Frontal cortex (tissue), 4 donors: ENCODE measurements around the gene RAB38. TPM values are rescaled to one million over a fixed set of nuclear protein-coding genes. Genes with fewer than 3 reads are reported as not detected.
A peak's percentile ranks its signal among the peaks of the same experiment; 100 is the strongest.

Experiments used
- DNase-seq, 2 donors: peaks; one replicate each; pipeline ENCODE4 v3.0.0; 2012; ENCODE audit warnings: low spot score in 2 of 2
- FAIRE-seq: peaks from 2 replicates; lab custom pipeline; 2012; peaks lifted over from hg19 to GRCh38; lab: Jason Lieb, UNC
- total RNA-seq: library from RNA; depleted of rRNA; stranded (reverse); fragments of >200 nt; gene quantifications from one replicate; pipeline ENCODE4 v1.2.3, GENCODE V29; 2014
- donor health status: control.
- donor health status: control.
- donor health status: control.

RAB38 gene
- under 0.01 TPM for total RNA-seq

DNA sequence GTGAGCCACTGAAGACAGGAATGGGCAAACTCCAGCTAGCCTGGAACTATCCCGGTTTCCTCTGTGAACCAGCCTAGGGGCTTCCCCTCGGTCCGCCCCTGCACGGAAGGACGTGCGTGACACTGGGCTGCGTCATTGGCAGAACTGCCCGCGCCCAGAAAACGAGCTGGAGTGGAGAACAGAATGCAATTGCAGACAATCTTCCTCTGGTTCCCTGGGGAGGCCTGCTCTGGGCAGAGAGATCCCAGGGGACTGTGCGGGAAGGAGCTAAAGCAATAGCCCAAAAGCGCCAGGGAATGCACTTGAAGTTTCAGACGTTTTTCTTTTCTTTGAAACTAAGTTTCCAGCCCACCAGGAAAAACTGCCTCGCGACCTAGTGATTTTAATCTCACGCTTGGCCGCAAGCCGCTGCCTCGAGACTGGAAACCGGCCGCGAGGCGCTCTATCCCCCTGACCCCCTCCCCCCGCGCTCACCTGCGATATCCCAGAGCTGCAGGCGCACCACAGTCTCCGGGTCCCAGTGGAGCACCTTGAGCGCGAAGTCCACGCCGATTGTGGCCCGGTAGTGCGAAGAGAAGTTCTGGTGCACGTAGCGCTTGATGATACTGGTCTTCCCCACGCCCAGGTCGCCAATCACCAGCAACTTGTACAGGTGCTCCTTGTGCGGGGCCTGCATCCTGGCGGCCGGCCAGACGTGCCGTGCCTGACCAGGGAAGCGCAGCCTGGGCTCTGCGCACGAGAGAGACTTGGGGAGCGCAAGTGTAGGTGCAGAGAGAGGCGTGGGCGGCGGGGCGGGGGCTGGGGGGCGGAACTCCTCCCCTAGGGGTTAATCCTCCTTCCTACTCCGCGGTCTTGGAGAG, at the start of gene RAB38:
Gene RAB38 (minus strand): TSS at position 735 of the 860 bp plus-strand sequence. CDS start 59 bp downstream, at position 676.
- FAIRE-seq (no peak), DNase-seq (peak in 1 of 2 donors; percentile 18)

DNA sequence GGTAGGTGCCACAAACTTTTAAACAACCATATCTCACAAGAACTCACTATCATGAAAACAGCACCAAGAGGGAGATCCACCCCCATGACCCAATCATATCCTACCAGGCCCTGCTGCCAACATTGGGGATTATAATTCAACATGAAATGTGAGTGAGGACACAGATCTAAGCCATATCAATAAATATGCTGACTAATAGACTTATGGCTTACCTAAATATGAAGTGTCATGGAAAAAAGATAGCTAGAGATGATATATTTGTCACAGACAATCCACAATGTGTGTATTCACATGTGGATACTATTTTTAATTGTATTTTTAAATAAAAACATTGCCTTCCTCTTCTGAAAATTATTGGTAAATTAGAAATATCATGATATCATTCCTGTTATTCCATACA, 38.2 kb upstream of the RAB38 start:
- FAIRE-seq = no peak

DNA sequence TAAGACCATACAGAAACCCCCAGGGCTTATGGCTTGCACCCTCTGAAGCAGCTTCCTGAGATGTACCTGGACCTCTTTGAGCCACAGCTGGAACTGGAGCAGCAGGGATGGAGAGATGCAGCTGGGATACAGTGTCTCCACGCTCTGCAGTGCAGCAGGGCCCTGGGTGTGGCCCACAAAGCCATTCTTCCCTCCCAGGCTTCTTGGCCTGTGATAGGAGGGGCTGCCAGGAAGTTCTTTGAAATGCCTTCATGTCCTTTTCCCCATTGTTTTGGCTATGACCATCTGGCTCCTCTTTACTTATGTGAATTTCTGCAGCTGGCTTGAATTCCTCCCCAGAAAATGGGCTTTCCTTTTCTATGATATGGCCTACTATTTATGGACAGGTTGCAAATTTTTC, 37.1 kb upstream of the RAB38 start:
- DNase-seq (no peak), FAIRE-seq (no peak)

More for the DNA sequence above, 38.2 kb upstream of the RAB38 start:
- no peak for DNase-seq

DNA sequence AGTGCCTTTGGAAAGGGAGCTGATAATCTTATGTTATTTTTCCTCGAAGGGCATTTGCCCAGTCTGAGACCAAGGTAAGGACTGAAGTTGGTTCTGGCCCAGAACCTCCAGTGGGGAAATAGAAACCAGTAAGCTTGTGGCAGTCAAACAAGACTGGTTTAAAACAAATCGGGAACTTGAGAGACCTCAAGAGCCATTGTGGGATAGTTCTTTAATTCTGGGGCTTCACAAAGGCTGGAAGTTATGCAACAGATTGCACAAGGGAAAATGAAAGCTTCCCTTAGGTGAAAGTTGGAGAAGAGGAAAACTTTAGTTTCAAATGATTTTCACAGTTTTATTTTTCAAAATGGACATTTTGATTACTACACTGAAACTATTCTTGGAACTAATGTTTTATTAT, 33.5 kb upstream of the RAB38 start:
- no peak for FAIRE-seq
- no peak for DNase-seq

DNA sequence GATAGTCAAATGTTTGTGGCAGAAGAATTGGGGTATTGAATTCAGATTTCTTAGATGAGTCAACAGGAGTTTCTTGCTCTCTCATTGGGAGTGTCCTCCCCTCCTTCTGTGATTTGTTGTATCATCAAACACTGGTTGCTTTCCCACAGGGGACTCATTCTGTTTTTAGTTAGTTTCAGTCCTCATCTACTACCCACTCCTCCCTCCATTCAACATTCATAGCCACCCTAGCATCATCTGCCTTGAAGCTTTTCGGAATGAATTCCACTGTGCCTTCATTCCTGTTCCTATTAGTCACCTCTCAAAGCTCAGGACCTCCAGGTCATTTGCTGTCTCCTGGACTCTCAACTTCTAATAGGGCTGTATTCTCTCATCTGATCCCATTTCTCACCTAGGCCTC, 31.5 kb upstream of the RAB38 start:
- no peak for FAIRE-seq

DNA sequence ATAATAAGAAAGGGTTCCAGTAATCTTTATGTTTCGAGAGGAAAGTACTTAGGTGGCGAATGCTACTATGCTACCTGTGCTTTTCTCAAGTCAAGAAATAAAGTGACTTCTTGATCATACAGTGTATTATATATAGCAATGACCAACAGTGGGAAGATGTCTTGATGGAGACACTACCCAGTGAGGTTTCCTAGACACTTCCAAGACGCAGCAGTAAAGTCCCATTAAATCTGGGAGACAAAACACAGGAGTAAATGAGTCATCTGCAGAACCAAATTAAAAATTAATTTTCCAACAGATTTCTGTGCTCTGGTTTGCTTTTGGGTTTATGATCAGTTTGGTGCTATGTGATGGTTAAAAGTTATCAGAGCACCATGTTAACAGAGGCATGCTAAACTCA, 29.1 kb upstream of the RAB38 start:
- no peak for FAIRE-seq

More for the DNA sequence above, 31.5 kb upstream of the RAB38 start:
- DNase-seq = no peak

DNA sequence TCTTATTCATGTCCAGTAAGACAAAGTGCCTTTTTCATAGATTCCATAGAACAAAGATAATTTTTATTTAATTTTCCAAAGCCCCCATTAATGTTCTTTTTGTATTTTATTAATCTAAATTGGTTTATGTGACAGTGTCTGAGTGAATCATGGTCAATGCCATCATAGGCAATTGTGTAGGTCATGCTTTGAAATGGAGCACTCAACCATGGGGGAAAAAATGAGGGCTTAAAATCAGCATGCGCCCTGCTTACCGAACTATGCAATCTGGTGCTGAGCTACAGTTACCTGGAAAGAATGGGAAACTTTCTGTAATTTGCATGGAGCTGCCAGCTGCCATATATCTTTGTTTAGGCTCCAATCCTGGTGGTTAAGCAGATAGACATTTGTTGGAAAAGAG, 28.4 kb upstream of the RAB38 start:
- FAIRE-seq (no peak), DNase-seq (no peak)

More for the DNA sequence above, 29.1 kb upstream of the RAB38 start:
- no peak for DNase-seq

DNA sequence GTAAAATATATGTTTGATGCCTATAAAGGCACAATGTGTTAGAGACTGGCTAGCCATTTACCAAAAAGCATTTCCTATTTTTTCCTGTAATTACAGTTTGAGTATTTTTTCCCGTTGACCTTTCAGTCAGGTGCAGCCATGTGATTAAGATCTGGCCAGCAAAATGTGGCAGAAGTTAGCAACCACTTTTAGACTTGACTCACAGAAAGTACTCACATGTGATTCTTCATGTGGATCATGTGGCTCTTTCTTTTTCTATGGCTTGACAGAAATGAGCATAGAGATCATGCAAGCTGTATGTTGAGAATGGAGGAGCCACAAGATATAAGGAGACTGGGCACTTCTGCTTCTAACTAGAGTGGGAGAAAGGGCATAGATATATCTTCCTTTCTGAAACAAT, 27.3 kb upstream of the RAB38 start:
- FAIRE-seq (no peak), DNase-seq (no peak)

DNA sequence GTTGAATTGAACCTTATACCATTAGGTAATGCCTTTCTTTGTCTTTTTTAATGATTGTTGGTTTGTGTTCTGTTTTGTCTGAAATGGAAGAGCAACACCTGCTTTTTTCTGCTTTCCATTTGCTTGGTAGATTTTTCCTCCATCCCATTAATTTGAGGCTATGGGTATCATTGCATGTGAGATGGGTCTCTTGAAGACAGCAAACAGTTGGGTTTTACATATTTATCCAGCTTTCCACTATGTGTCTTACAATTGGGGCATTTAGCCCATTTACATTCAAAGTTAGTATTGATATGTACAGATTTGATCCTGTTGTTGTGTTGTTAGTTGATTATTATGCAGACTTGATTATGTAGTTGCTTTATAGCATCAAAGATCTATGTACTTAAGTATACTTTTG, 21.1 kb upstream of the RAB38 start:
- FAIRE-seq (no peak), DNase-seq (no peak)

DNA sequence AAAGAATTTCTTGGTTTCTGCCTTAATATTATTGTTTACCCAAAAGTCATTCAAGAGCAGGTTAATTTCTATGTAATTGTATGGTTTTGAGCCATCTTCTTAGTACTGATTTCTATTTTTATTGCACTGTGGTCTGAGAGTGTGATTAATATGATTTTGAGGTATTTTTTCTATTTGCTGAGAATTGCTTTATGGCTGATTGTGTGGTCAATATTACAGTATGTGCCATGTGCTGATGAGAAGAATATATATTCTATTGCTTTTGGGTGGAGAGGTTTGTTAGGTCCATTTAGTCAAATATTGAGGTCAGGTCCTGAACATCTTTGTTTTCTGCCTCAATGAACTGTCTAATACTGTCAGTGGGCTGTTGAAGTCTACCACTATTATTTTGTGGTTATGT, 20.7 kb upstream of the RAB38 start:
- DNase-seq (no peak), FAIRE-seq (no peak)

DNA sequence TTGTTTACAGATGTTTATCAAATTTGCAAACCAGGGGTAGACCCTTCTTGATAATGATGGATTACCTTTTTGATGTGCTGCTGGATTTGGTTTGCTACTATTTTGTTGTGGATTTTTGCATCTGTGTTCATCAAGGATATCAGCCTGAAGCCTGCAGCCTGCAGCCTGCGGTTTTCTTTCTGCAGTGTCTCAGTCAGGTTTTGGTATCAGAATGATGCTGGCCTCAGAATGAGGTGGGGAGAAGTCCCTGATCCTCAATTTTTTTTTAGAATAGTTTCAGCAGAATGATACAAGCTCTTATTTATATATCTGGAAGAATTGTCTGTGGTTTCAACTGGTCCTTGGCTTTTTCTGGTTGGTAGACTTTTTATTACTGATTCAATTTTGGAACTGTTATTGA, 19.7 kb upstream of the RAB38 start:
- DNase-seq (no peak), FAIRE-seq (no peak)

DNA sequence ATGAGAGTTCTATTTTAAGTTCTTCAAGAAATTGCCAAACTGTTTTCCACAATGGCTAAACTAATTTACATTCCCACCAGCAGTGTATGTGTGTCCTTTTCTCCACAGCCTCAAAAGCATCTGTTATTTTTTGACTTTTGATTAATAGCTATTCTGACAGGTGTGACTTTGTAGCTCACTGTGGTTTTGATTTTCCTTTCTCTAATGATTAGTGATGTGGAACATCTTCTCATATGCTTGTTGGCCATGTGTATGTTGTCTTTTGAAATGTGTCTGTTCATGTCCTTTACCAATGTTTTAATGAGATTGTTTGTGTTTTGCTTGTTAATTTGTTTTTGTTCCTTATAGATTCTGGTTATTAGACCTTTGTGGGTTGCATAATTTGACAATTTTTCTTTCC, 18.0 kb upstream of the RAB38 start:
- DNase-seq (no peak), FAIRE-seq (no peak)

DNA sequence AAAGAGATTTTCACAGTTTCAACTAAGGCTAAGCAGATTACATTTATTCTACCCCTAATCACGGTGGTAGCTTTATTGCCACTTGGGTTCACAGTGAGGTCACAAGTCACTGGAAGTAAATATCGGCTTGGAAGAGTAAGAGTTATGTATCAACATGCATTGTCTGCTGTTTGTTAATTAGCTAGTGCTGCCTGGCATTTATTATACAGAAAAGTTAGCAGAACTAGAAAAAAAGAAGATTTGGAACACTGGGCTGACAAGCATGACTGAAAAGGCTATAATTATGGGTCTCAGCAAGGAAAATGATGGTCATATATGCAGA, 13.7 kb upstream of the RAB38 start:
- FAIRE-seq = no peak

DNA sequence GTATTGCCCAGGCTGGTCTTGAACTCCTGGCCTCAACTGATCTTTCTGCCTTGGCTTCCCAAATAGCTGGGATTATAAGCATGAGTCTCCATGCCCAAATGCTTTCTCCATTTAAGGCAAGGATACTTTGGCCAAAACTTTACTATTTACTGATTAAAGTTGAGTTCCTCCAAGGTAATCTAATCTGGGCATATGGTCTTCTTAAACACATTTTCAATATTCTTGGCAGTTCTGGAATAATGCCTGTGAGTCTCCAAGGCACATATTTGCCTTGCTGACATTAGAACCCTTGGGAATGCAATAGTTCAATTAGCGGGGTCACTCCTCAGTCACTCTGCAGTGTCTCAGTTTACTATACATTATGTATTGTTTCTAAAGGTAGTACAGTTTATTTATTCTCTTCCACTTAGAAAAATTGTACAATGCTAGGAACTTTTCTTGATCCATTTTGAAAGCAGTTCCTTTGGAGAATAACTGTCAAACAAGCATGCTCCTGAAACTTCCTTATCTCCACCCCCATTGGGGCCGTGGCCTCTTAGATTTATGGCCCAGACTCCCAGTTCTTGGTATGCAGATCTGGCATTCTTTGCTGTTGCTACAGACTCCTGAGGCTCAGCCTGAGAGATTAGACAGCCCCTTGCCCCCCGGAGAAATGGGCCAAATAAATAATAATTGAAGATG, 13.1 kb upstream of the RAB38 start:
- DNase-seq = no peak
- FAIRE-seq = no peak

More for the DNA sequence above, 13.7 kb upstream of the RAB38 start:
- DNase-seq = no peak

DNA sequence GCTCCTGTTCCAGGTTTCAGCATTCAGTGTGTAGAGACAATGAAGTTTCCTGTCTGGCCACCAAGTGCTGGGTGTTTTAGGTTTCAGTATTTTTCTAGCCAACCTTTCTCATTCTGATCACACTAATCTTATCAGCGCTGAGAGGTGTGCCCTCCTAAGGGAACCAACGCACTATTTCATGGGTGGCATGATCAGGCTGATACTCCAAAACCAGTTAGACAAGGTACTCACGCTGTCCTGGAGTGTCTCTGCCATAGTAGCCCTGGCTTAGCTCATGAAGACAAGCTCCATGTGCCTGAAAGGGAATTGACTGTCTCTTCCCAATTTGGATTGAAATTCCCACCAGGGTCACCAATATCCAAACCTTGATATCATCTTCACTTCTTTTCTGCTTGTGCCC, 8.0 kb upstream of the RAB38 start:
- DNase-seq = no peak
- no peak for FAIRE-seq

DNA sequence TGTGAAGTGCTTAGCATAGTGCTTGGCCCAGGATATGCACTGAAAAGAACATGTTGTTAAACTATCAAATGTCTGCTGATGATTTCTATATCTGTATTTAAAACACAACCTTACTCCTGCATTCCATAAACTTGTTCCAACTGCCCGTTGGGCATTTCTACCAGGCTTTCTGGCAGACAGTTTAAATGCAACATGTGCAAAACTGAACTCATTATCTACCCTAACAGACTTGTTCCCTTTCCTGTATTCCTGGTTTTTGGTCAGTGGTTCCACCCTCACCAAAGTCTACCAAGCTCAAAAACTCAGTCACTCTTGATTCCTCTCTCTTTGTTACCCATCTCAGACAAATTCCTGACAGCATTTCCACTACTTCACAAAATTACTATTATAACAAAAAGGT, 6.5 kb upstream of the RAB38 start:
- DNase-seq (no peak), FAIRE-seq (no peak)

DNA sequence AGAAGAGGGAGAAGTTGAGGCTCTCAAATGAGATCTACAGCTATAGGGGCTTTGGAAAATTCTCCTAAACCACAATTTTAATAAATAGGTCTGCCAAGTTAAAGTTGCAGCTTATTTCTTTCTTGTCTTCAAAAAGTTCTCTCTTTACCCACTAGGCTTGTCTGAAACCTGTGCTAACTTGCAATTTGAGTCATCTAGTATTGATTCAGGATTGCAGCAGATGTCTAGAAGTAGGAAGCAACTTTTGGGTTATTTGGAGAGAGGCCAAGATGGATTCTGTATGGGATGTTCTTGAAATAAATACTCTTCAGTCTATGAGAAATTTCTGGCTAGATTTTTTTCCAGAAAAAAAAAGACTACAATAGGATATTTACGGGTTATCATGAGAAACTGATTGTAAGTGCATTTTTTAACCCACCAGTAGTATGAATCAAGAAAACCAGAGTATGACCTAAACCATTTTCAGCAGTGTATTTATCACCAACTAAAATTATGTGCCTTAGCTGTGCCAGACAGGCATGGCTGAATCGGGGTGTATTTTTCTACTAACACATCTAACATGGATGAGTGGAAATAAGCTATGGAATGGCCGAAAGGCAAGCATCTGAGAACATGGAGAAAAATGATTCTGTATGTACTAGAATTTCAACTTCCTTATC, 4.9 kb upstream of the RAB38 start:
- FAIRE-seq = no peak
- no peak for DNase-seq

DNA sequence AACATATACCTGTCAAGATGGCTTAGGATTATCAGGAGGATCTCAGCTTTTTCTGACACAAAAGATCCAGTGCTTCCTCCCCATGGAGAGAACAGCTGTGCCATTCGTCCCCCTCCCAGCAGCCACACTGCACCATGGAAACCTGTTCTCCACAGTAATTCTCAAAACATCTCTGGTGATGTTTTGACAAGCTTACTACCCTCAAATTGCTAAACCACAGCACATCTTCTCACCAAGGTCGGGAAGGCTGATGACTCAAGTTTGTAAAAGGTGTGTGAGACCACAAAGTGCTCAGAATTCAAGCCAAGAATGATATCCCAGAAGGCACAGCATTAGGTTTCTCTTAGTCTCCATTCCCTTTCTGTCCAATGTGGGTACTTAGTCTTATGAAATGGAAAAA, 3.9 kb upstream of the RAB38 start:
- no peak for FAIRE-seq
- no peak for DNase-seq

DNA sequence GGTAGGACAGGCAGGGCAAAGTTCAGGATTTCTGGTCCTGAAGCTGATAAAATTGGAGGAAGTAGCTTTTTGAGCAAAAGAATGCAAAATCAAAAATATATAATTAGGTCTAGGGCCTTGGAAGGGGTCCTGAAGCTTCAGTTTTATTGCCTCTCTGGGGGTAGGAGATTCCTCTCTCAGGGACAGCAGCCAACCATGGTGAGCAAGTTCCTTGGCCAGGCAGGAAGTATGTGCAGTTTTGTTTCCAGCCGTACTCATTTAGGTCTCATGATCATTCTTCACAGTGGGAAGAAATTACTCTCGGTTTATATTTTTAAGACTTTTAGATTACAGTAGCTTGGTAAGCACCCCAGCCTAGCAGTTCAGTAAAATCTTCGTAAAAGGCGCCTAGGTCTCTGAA, 2.9 kb upstream of the RAB38 start:
- DNase-seq (no peak), FAIRE-seq (no peak)

DNA sequence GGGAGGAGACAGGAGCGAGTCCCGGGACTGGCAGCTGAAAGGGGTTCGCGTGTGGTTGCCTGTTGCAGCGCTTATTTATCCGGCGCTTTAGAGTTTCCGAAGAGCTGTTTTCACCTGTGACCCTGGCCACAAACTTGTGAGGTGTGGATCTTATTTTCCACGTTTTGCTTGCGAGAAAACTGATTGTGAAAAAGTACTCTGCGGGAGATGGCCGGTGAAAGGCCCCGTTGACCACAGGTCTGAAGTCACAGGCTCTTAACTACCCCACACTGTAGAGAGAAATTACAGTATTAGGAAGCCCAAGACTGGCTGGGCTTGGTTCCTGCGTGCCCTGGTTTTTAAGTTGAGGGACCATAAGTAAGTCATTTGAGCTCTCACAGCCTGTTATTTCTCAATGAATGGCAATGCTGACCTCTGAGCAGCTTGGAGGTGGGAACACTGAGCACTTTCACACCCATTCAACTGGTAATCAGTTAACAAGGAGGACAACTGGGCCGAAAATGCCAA, 379 bp upstream of the RAB38 start:
- no peak for FAIRE-seq
- DNase-seq = no peak

DNA sequence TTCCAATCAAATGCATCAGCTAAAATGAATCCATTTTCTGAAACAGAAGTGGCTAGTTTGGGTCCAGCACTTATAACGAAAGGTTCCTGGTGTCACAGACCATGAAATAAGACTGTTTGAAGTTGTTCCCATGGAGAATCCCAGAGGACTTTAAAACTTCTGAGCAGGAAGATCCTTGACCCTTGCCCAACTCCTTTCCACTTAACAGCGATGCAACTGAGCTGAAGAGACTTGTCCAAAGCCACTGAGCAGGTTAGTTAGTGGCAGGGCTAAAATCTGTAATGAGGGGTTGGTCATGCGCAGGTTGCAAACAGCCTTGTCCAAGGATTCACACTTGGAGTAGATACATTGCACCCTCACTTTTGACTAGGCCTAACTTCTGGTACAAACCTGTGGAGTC, 1.3 kb downstream of the RAB38 start:
- DNase-seq (no peak), FAIRE-seq (no peak)
